Melanocyte of skin (primary cell): Measurements from ENCODE around the gene SIRPB1. TPM values are rescaled to one million over a fixed set of nuclear protein-coding genes. Genes with fewer than 3 reads are reported as not detected.

Experiments
- small RNA-seq, 2 donors: library from RNA; depleted of rRNA; stranded (forward); fragments of <200 nt; gene quantifications; one replicate each; pipeline ENCODE3, GENCODE V24; 2012
- total RNA-seq, 2 donors: library from RNA; depleted of rRNA; stranded (reverse); fragments of >200 nt; gene quantifications; 2 replicates each; pipeline ENCODE4 v1.2.3, GENCODE V29; 2012

Gene SIRPB1
- 1 to 10 TPM in 1 of 2 donors, not detected in 1; 6.2 TPM for total RNA-seq

GRCh38 chr20:1619861-1620444, at the start of gene SIRPB1:
TSS of gene SIRPB1 (minus strand) at chr20:1620009. CDS start at chr20:1619944, 65 bp downstream.

GRCh38 chr20:1657556-1658334, 37.9 kb upstream of the SIRPB1 start, which contains the start of gene SIRPG:
TSS of gene SIRPG (minus strand) at chr20:1657779. CDS start at chr20:1657714, 65 bp downstream.

Small RNA genes within 50 kb of the gene (small RNA-seq; reads per million reads assigned to genes)
- gene RN7SL561P, result 0 reads per million in 2 donors

Other genes with a start within 250 kb of the SIRPB1 start
- gene FKBP1A, start 227.0 kb downstream of the SIRPB1 start, total RNA-seq, result 100 to 1,000 TPM in 1 of 2 donors, 10 to 100 TPM in 1; 87.8 to 206 TPM
- gene NSFL1C, start 153.2 kb downstream of the SIRPB1 start, total RNA-seq, result 10 to 100 TPM; 22.0 to 23.3 TPM
- gene SIRPB2, start 128.6 kb downstream of the SIRPB1 start, total RNA-seq, result not detected
- gene SIRPD, start 62.3 kb downstream of the SIRPB1 start, total RNA-seq, result not detected
- not detected for gene SIRPG, start 37.8 kb upstream of the SIRPB1 start, total RNA-seq